CD4-positive, alpha-beta T cell (primary cell): ENCODE measurements around the gene HBG1. TPM values are rescaled to one million over a fixed set of nuclear protein-coding genes. Genes with fewer than 3 reads are reported as not detected.

Experiments
- ATAC-seq: fragments of 200-7000 bp; cut with Tn5 transposase; one replicate; pipeline ENCODE4 v1.10.0; 2022; ENCODE audit warnings: mild to moderate bottlenecking; ENCODE audit not compliant: poor library complexity
- CTCF ChIA-PET: fragments of 350-600 bp; sonication (Branson Sonifier 250); formaldehyde crosslinking; loops from one replicate; lab custom pipeline; 2021; ENCODE audit warnings: antibody characterized with exemption, inconsistent platforms; lab: Charles Lee
- POLR2A ChIA-PET: fragments of 350-600 bp; sonication (Branson Sonifier 250); formaldehyde crosslinking; loops from one replicate; lab custom pipeline; 2021; ENCODE audit warnings: antibody characterized with exemption, inconsistent platforms; lab: Charles Lee
- DNase-seq, 14 experiments: peaks; one replicate each; pipeline ENCODE4 v3.0.0-alpha.2; 2013 to 2020; ENCODE audit warnings: mixed read lengths in 2 of 14
- H3K27ac ChIP-seq, 2 donors: one replicate each; pipeline versions ENCODE4 v1.5.1 to v1.7.0; 2013; ENCODE audit warnings: low read length in 2 of 2, low read depth in 1 of 2, mild to moderate bottlenecking in 1 of 2
- H3K27me3 ChIP-seq, 2 experiments: 1 replicate in 1 of 2; 2 replicates in 1 of 2; pipeline versions ENCODE4 v1.6.1 to v1.7.0; 2013; ENCODE audit warnings: low read length in 2 of 2, control low read depth in 1 of 2, mild to moderate bottlenecking in 1 of 2, moderate library complexity in 1 of 2; ENCODE audit not compliant: insufficient read depth in 2 of 2, control insufficient read depth in 1 of 2
- H3K36me3 ChIP-seq: one replicate; pipeline ENCODE4 v1.6.1; 2013; ENCODE audit warnings: low read length, control low read depth; ENCODE audit not compliant: insufficient read depth
- H3K4me1 ChIP-seq: one replicate; pipeline ENCODE4 v1.6.1; 2013; ENCODE audit warnings: low read length, control low read depth; ENCODE audit not compliant: insufficient read depth
- H3K4me3 ChIP-seq: one replicate; pipeline ENCODE4 v1.5.1; 2013; ENCODE audit warnings: mild to moderate bottlenecking, low read length, moderate library complexity
- H3K9me3 ChIP-seq, 2 experiments: 1 replicate in 1 of 2; 2 replicates in 1 of 2; pipeline versions ENCODE4 v1.6.1 to v1.7.0; 2013; ENCODE audit warnings: low read length in 2 of 2, mild to moderate bottlenecking in 2 of 2, control low read depth in 1 of 2, moderate library complexity in 1 of 2; ENCODE audit not compliant: control insufficient read depth in 1 of 2, insufficient read depth in 1 of 2
- H3K27ac Mint-ChIP-seq: one replicate; pipeline ENCODE4 v1.8.0; 2020; ENCODE audit warnings: mixed read lengths
- H3K27me3 Mint-ChIP-seq: one replicate; pipeline ENCODE4 v1.8.0; 2021; ENCODE audit warnings: mixed read lengths
- H3K36me3 Mint-ChIP-seq: one replicate; pipeline ENCODE4 v1.8.0; 2021; ENCODE audit warnings: low read depth, mixed read lengths
- H3K4me1 Mint-ChIP-seq: one replicate; pipeline ENCODE4 v1.8.0; 2021; ENCODE audit warnings: low read depth, mixed read lengths
- H3K4me3 Mint-ChIP-seq: one replicate; pipeline ENCODE4 v1.8.0; 2020; ENCODE audit warnings: mild to moderate bottlenecking, mixed read lengths
- H3K9me3 Mint-ChIP-seq: one replicate; pipeline ENCODE4 v1.8.0; 2020; ENCODE audit warnings: mixed read lengths
- CTCF ChIP-seq: fragments of 200-600 bp; IDR thresholded peaks from one replicate; pipeline ENCODE4 v1.8.0; 2022; ENCODE audit warnings: antibody characterized with exemption, mild to moderate bottlenecking
- intact Hi-C, 2 experiments: fragments of 100-400 bp; cut with DNase I in 1 of 2; cut with micrococcal nuclease in 1 of 2; formaldehyde crosslinking; loops; one replicate each; pipeline versions ENCODE4 v1.15.1 to v1.9.0; 2023 to 2025; cut with DNase I, micrococcal nuclease
- total RNA-seq, 174 experiments: library from RNA in 2 of 174; stranded (reverse) in 2 of 174; gene quantifications; one replicate each; pipeline ENCODE4 v1.2.3 and lab custom pipeline; 2021 to 2026

HBG1 gene
- total RNA-seq, 2 experiments from 2014 or later = not detected

DNA sequence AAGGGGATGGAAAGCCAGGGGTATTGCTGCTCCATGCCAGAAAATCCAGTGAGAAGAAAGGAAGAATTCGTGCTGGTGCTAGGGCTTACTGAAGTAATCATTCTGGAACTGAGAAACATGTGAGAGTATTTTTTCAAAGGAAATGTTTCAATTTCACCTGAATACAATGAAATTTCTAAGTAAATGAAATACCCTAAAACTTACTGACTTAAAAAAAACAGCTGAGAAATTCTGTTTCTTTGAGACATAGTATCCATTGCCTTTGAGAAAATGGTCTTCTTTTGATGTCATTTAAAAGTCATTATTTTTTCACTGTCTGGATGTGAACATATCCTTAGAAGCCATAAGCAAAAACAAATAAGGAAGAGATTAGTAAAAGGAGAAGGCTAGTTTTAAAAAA, 49.1 kb downstream of the HBG1 start, which contains the start of gene OR51V1:
Gene OR51V1 (minus strand): TSS at position 101 of the 400 bp plus-strand sequence. CDS start 0 bp downstream, at position 101.
- no peaks in the 10 kb centered on the region for H3K36me3 ChIP-seq
- H3K27me3 ChIP-seq = no peaks in the 10 kb centered on the region
- POLR2A ChIA-PET = no interaction called here
- H3K4me1 ChIP-seq = no peaks in the 10 kb centered on the region
- H3K36me3 Mint-ChIP-seq = no peaks in the 10 kb centered on the region
- H3K4me3 ChIP-seq = no peak within 1 kb of the TSS
- H3K27ac Mint-ChIP-seq = no peak within 1 kb of the TSS
- DNase-seq = no peak
- CTCF ChIA-PET = no interaction called here
- intact Hi-C loops = no loop called here
- H3K9me3 ChIP-seq = no peaks in the 10 kb centered on the region
- no peak within 1 kb of the TSS for H3K27ac ChIP-seq
- H3K27me3 Mint-ChIP-seq = peaks cover 8% of the 10 kb centered on the region
- H3K9me3 Mint-ChIP-seq = no peaks in the 10 kb centered on the region
- H3K4me1 Mint-ChIP-seq = no peaks in the 10 kb centered on the region
- TF ChIP-seq CTCF = no peak
- H3K4me3 Mint-ChIP-seq = no peak within 1 kb of the TSS
- no peak for ATAC-seq

GRCh38 chr11:5198285-5198684, 51.4 kb downstream of the HBG1 start:
- DNase-seq (no peak), ATAC-seq (no peak)
- H3K27me3 Mint-ChIP-seq = peaks cover 8% of the 10 kb centered on the region
- no peaks in the 10 kb centered on the region for H3K9me3 ChIP-seq
- ChIA-PET CTCF (interaction anchor here (0.7 kb wide), 1 partner anchor 66 kb away, joined by 3 read pairs; no protein-coding TSS in a partner anchor), POLR2A (no interaction called here)
- no peak overlapping the region for H3K4me3 ChIP-seq
- H3K4me1 ChIP-seq = no peaks in the 10 kb centered on the region
- intact Hi-C loops = no loop called here
- no peaks in the 10 kb centered on the region for H3K27me3 ChIP-seq
- H3K36me3 ChIP-seq = no peaks in the 10 kb centered on the region
- H3K4me3 Mint-ChIP-seq = no peak overlapping the region
- H3K27ac ChIP-seq = no peak overlapping the region
- H3K27ac Mint-ChIP-seq = no peak overlapping the region
- no peaks in the 10 kb centered on the region for H3K4me1 Mint-ChIP-seq
- peaks cover 3% of the 10 kb centered on the region for H3K9me3 Mint-ChIP-seq
- no peak for TF ChIP-seq CTCF
- no peaks in the 10 kb centered on the region for H3K36me3 Mint-ChIP-seq

Other genes with a start within 250 kb of the HBG1 start
- gene OR52J3, start 203.3 kb downstream of the HBG1 start, total RNA-seq = not detected
- not detected for gene OR52E2, start 190.2 kb downstream of the HBG1 start, total RNA-seq
- gene OR52E1, start 180.3 kb downstream of the HBG1 start, total RNA-seq = not detected
- not detected for gene OR52A5, start 111.5 kb downstream of the HBG1 start, total RNA-seq
- gene OR52A1, start 95.1 kb downstream of the HBG1 start, total RNA-seq = not detected
- gene OR51V1, start 49.2 kb downstream of the HBG1 start, total RNA-seq = not detected
- under 1 TPM in 1 of 2 experiments, not detected in 1; 0.45 TPM for gene HBB, start 22.8 kb downstream of the HBG1 start, total RNA-seq
- not detected for gene HBD, start 15.4 kb downstream of the HBG1 start, total RNA-seq
- not detected for gene HBG2, start 4.9 kb upstream of the HBG1 start, total RNA-seq
- not detected for gene HBE1, start 20.1 kb upstream of the HBG1 start, total RNA-seq
- gene OR51B4, start 52.1 kb upstream of the HBG1 start, total RNA-seq = not detected
- not detected for gene OR51B2, start 74.4 kb upstream of the HBG1 start, total RNA-seq
- gene OR51B5, start 93.7 kb upstream of the HBG1 start, total RNA-seq = under 1 TPM in 1 of 2 experiments, not detected in 1; 0.30 TPM
- not detected for gene OR51B6, start 101.7 kb upstream of the HBG1 start, total RNA-seq
- gene OR51M1, start 134.0 kb upstream of the HBG1 start, total RNA-seq = not detected
- not detected for gene OR51Q1, start 172.3 kb upstream of the HBG1 start, total RNA-seq
- gene OR51I1, start 191.7 kb upstream of the HBG1 start, total RNA-seq = not detected
- gene OR51I2, start 199.5 kb upstream of the HBG1 start, total RNA-seq = not detected
- gene OR52D1, start 238.8 kb upstream of the HBG1 start, total RNA-seq = not detected